GM19455 (cell line): ENCODE results near the gene GUCA2B.

Source experiments
- ATAC-seq: cut with Tn5 transposase; IDR thresholded peaks from one replicate; pipeline ENCODE4 v1.9.1; 2021; ENCODE audit not compliant: unreplicated experiment

Gene GUCA2B

DNA sequence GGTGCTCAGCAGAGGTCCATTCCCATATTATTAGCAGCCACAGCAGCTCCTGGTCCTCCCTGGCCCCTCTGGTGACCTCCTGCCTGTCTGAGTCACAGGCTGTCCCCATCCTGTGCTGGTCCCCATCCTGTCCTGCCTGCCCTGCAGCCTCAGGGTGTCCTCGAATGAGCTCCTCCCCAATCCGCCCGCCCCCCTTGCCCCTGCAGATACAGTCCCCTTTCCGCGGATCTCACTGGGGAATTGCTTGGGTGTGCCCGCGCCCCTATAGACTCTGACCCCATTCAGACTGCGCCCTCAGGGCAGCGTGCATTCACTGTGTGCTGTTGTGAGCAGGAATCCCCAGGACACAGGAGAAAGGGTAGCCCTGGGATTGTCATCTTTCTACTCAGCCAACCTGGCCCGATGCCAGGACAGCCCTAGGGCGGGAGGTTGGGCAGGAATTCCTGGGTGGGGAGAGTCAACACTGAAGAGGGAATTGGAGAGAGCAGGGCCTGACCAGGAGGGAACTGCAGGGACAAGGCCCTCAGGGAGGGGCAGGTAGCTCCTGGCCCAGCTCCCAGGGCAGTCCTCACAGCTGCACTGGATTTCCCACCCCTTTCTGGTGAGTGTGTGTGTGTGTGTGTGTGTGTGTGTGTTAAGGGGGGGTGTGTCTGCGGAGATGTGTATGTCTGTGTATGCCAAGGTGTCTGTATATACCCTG, 12.5 kb downstream of the GUCA2B start:
- no peak for ATAC-seq

DNA sequence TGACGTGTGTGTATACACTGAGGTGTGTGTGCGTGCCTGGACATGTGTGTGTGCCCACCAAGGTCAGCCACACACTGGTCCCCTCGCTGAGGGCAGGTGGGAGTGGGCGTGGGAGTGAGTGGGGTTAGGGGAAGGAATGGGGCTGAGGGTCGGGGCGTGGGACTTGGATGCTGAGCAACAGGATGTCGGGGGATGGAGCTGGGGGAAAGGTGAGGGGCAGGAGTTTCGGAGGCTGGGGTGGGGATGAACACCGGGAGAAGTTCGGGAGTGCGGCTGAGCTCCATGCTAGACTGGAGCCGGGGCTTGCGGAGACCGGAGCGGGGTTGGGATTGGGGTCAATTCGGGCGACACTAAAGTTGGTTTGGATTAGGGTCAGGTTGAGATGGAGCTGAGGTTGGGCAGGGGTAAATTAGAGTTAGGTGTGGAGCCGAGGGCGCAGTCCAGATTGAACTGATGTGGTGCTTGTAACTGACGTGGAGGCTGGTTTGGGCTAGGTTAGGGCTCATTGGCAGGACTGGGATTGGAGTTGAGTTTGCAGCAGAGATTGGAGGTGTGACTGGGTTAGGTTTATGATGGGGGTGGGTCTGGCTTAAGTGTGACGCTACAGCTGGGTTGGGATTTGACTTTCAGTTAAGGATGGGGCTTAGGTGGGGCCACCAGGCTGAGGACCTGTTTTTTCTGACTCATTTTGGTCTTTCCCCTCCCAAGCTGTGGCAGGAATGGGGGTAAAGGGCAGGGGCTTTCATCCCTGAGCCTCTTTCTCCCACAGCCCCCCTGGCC, 14.6 kb downstream of the GUCA2B start:
- no peak for ATAC-seq

DNA sequence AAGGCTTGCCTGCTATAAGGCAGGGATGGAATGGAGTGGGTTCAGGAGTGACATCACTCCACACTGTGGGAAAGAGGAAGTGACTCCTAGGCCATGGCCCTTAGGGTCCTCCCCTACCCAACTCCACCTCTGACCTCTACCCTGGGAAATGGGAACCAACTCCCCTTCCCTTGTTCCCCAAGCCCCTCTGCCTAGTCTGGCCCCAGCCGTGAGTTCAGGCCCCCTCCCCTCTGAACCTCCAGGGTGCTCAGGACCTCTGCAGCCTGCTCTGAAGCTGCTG, 15.1 kb downstream of the GUCA2B start:
- no peak for ATAC-seq

DNA sequence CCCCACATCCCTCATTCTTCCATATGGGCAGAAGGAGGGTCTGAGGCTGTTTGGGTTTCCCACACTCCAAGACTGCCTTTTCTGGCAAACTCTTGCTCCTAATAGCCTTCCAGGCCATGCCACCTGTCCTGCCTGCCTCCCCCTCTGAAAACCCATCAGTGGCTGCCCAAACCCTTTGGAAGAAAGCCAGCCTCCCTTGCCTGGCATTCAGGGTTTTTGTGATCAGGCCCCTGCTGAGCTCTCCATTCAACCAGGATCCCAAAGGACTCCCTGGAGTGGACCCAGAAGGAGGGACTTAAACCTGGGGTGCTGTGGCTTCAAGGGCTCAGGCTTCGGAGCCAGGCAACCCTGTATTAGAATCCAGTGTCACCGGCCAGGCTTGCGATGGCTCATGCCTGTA, 15.6 kb downstream of the GUCA2B start:
- no peak for ATAC-seq

DNA sequence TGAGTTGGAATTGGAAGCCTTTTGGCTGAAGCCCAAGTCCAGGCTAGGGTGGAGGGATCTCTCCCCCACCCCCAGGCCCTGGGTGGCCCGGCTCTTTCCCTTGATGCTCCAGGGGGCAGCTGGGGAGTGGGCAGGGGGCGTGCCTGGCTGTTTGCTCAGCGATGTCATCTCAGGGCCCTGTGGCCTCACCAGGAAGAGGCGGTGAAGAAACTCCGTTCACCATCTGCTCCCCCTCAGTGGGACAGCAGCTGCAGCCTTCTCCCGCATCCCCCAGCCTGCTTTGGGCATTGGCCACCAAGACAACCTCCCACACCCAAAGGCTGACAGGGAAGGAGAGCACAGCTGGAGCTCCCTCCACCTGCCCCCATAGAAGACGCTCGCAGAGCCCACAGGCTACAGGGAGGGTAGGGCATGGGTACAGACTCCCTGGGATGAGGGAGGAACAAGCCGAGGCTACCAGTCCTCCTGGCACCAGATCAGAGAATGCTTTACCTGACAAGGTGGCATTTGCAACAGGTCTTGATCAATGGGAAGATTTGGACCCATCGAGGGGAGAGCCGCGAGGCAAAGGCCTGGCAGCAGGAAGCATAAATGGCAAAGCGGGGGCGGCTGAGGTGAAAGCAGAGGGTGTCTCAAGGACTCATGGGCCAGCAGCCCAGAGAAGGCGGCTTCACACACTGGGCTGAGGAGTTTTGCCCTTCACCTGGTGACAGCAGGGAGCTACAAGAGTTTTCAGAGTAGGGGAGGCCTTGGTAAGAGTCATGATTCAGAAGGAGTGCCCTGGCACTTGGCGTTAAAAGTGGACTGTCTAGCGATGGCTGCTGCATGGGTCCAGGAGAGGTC, 17.8 kb downstream of the GUCA2B start:
- ATAC-seq: no peak

DNA sequence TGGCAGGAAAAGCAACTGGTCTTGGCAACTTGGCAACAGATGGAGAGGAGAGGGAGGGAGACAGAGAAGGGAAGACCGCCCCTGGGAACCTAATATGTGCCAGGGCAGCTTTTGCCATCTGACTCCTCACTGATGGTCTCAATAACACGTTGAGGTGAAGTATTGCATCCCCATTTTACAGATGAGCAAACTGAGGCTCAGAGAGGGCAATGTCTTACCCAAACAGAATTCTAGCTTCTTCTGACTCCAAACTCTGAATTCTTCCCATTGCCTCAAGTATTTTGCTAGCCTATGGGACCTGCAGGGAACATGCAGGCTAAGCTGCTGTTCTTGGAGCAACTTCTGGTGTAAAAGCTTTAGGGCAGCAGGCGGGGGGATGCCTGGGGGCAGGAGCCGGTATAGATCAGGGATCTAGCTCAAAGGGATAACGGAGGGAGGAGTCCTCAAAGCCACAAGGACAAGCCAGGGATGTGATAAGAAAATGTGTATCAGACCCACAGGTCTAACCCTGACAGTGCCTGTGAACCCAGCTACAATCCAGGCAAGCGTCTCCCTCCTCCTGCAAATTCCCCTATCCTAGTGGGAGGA, 18.6 kb downstream of the GUCA2B start:
- ATAC-seq: no peak

DNA sequence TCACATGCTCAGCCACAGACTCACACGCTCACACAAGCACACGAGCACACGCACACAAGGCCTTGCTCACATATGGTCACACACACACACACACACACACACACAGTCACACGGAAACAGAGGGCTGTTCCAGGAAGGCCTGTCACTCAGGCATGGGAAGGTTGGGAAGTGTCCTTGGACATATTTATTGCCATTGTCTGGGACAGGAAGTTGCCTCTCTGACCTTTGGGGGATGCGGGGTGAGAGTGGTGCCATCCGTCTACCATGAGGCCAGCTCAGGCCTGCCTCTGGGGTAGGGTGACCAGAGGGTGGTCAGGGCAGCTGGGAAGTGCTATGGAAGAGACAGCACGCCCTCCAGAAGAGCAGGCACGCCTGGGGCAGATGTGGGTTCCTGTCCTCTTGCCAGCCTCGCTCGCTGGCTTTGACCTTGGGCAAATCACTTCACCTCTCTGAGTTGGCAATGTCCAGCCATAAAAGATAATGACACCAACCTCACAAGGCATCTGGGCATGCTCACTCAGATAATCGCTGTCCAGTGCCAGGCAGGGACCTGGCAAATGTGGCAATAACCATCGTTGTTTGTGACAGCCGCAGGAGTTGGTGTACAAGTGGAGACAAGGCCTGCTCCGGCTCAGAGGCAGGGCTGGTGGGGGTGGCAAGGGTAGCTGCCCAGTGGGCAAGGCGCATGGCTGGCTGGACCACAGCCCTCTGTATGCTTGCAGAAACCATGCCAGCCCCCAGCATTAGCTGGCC, 19.3 kb downstream of the GUCA2B start:
- no peak for ATAC-seq

DNA sequence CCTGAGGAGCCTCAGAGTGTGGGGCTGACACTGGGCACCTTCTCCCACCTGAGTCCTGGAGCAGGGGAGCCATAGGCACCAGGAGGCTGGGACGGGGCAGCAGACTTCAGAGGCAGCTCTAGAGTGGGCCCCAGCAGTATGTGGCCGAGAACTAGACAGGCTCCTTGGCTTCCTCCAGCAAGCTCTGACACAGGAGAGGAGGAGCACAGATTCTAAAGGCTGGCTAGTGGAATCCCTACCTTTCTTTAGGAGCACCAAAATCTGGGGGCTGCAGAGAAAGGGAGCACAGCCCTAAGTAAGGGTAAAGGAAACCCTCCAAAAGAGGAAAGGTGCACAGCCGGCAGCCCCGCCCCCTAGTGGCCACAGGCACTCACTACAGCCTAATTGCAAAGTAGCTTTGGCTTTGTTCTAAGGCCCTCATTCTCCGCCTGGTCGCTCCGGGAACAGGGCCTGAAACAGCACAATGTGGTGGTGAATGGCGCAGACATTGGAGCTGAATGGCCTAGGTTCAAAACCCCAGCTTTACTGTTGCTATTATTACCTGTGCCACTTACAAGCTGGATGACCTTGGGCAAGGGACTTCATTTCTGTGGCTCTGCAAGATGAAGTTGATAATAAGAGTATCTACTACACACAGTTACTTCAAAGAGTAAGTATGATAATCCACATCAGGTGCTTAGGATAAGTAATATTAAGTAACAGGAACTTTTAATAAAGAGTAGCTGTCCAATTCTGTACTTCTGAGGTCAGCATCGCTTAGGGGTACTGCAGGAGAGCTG, 20.1 kb downstream of the GUCA2B start:
- no peak for ATAC-seq

DNA sequence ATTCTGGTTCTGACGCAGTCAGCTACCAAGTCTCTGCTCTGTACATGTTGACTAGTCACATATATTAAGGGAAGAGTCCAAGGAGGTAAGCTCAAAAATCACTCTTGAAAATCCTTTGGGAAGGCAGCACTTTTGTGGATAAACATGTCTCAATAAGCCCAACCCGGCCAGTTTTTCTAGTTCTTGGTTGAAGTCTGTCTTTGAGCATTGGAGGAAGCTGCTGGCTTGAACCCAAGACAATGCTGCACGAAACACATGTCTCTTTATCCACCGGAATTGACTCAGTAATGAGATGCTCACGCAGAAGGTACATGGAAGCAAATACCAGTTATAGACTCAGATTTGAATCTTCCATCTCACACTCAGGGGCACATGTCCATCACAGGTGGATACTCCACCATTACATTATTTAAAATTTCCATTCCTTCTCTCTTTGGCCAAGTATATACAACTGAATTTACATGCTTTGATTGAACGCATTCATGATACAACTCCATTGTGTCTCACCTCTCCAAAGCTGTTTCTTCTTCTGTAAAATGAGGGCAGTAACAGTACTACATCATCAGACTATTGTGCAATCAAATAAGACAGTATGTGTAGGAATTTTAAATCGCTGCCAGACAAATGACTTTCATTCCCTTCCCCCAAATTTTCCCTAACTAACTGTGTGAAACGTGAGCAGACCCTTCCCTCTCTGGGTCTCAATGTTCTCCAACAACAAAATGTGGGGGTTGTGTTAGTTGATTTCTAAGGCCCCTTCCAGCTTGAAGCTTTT, 20.9 kb downstream of the GUCA2B start:
- ATAC-seq: no peak

DNA sequence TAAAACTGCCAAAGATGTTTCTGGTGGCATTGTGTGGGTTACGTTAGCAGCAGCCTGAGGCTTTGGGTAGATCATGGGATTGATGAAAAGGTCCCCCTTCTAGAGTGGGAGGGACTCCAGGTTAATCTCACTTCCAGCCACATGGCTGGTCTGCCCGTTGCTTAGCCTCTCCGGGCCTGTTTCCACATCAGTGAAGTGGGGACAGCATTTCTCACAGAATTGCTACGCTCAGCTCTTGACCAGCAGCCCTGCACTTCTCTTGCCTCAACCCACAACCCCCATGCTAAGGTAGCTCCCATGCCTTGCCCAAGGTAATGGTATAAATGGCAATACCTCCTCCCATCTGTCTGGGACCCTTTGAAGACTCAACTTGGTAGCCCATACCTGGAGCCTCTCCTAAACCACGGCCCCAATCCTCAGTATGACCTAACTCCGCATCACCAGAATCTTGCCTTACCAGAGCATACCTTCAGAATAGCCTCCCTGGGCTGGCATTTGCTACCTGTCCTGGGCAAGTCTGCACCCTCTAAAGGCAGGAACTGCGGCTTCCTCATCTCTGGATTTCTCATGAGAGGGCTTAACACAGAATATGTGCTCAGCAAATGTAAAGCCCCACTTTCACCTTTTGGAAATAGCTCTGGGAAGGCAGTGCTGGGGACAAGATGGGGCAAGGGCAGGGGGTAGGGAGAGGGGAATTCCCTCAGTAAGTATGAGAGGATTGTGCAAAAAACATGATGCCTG, 22.3 kb downstream of the GUCA2B start:
- ATAC-seq: no peak

DNA sequence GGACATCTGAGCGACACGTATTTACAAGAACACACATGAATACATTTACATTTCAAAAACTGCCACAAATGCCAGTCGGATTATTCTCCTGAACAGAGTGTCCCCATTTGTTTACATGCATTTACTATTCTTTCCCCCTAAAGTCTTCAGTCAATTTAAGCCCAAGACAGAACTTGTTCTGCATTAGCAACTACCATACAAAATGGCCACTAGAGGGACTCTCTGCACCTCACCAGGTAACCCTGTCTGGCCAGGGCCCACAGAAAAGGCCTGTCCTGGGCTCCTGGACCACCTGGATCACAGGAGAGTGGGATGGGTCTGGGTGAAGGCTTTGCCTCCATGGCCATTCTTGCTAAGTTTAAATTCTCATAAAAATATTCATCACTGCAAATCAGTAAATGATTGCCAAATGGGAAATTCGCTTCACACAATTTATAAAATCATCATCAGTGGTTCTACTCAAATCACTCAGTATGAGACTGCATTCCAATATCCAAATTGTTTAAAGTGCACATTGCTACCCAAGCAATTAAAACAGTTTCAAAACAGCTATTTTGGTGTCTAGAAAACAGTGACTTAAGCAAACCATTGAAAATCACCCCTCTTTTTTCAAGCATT, 23.8 kb downstream of the GUCA2B start:
- no peak for ATAC-seq

DNA sequence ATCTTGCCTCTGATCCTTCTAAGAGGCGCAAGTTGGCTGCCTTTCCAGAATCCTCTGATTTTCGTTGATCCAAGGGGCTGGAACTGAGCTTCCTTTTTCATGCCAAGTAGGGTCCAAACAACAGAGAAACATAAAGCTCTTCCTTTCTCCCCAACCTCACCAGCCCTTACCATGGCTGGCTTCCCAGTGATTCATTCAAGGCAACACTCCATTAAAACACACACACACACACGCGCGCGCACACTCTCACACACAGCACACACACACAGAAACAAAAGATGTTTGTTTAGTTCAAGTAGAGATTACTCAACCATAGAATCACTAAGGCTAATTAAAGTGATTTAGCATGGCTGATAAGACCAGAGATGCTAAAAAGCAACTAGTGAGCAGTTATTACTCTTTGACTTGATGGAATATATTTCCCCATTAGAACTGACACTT, 24.4 kb downstream of the GUCA2B start:
- ATAC-seq: no peak

DNA sequence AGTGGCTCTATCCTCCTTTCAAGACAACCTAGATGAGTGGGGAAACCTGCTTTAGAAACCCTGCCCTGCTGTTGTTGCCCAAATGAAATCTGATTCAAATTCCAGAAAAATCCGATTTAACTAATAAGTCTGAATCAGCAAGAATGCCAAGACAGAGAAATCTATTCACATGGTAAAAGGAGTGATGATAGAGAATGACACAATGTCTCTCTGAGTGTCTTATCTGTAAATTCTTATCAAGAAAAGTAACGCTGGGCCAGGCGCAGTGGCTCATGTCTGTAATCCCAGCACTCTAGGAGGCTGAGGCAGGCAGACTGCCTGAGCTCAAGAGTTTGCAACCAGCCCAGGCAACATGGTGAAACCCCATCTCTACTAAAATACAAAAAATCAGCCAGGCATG, 25.0 kb downstream of the GUCA2B start:
- ATAC-seq: no peak

DNA sequence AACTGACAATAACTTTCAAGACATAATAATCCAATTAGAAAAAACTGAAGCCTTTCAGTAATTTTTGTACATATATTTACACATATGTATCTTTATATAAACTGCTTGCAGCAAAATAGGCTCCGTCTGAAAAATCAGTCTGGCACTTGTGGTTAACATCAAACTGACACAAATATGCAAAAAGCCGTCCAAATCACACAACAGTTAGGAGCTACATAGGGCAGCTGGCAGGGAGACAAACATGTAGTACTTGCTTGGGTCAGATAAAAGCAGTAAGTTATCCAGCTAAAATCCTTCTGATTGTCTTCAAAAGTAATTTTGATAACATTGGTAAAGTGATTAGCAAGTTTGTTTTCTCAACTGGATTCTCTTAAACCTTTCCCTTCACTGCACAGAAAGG, 26.1 kb downstream of the GUCA2B start:
- no peak for ATAC-seq

DNA sequence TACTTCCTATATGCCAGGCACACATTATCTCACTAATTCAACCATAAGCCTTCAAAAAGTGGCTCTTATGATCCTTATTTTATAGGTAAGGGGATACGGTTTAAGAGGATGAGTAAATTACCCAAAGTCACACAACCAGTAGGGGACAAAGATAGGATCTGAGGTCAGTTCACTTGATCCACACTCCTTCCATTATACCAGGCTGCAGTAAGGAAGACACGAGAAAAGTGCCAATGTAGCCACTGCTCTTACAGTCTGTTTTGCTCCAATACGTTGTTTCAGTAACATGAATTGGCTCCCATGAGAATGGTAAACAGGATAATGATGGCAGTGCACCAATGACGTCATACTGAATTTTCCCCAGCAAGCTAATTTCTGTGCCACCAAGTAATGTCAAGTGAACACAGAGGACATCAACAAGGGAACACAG, 26.7 kb downstream of the GUCA2B start:
- ATAC-seq: no peak

DNA sequence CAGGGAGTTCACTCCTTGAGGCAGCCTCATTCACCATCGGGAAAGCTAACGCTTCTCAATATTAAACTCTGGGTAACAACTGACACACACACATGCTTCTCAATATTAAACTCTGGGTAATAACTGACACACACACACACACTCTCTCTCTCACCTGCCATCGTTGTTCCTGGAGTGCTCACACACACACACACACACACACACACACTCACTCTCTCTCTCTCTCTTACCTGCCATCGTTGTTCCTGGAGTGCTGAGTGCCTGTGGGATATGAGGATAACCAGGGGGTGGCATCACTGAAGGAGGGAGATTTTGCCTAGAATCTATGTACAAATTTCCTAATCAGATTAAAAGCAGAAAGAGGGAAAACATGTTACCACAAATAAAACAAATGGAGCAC, 28.5 kb downstream of the GUCA2B start:
- ATAC-seq: no peak

DNA sequence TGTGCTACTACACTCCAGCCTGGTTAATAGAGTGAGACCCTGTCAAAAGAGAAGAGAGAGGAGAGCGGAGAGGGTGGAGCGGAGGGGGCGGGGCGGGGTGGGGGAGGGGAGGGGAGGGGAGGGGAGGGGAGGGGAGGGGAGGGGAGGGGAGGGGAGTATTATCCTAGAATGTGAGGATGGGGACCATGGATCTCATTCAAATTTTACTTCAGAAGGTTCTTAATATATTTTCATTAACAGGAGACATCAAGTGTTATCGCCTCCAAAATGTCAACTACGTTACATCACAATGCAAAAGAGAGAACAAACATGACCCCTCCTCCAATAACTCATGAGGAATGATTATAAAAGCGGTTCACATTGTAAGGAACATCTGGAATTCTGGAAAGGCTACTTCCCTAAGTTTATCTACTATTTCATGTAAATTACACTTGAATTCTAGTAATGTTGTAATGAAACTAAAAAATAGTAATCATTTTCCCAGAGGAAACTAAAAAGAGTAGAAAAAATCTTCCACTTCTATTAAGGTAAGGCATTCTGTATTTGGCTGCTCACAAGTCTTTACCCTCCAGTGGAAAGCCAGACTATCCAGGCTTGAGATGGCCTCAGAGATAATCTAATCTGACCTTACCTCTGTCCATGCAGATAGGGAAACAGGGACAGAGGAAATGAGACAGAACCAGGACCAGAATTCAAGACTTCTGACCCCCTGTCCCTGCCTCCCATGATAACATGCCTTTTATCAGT, 30.2 kb downstream of the GUCA2B start:
- ATAC-seq: no peak

DNA sequence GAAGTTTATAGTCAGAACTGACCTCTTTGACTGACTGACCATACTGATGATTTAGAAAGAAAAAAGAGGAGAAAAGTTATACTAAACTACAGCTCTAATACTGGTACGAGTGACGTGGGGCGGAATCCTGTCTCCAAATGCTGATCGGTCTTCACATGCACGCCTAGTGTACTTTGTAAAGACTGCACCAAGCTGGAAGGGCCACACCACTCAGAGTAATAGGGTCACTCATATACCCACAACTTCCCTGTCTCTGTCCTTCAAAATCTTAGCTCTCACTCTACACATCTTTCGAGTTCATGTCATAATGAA, 30.7 kb downstream of the GUCA2B start:
- ATAC-seq: no peak
